HEK293 (cell line): ENCODE results near the gene POLR3E.

Source experiments
- EGR2 ChIP-seq: fragments of 450-650 bp; formaldehyde crosslinking; IDR thresholded peaks from 2 replicates; pipeline ENCODE4 v1.5.1; 2016; ENCODE audit warnings: low read depth, missing biosample characterization, missing genetic modification characterization
- GLIS1 ChIP-seq: fragments of 450-650 bp; formaldehyde crosslinking; IDR thresholded peaks from 2 replicates; pipeline ENCODE4 v1.5.1; 2016; ENCODE audit warnings: missing biosample characterization, missing genetic modification characterization
- GLIS2 ChIP-seq: fragments of 450-650 bp; formaldehyde crosslinking; IDR thresholded peaks from 2 replicates; pipeline ENCODE4 v1.5.1; 2016; ENCODE audit warnings: missing biosample characterization, missing genetic modification characterization
- KLF16 ChIP-seq: fragments of 450-650 bp; formaldehyde crosslinking; IDR thresholded peaks from 2 replicates; pipeline ENCODE4 v1.5.1; 2017; ENCODE audit warnings: missing biosample characterization, missing genetic modification characterization
- MEIS1 ChIP-seq: sonication (generic); formaldehyde crosslinking; IDR thresholded peaks from 2 replicates; pipeline ENCODE4 v1.8.1; 2022; ENCODE audit warnings: missing genetic modification reagents, mild to moderate bottlenecking, borderline replicate concordance
- OSR2 ChIP-seq: fragments of 450-650 bp; formaldehyde crosslinking; IDR thresholded peaks from 2 replicates; pipeline ENCODE4 v1.5.1; 2016; ENCODE audit warnings: missing biosample characterization, missing genetic modification characterization
- OVOL3 ChIP-seq: fragments of 450-650 bp; formaldehyde crosslinking; IDR thresholded peaks from 2 replicates; pipeline ENCODE4 v1.5.1; 2016; ENCODE audit warnings: missing biosample characterization, missing genetic modification characterization
- YY2 ChIP-seq: fragments of 450-650 bp; formaldehyde crosslinking; IDR thresholded peaks from 2 replicates; pipeline ENCODE4 v1.5.1; 2016; ENCODE audit warnings: missing biosample characterization, missing genetic modification characterization
- ZBTB10 ChIP-seq: fragments of 450-650 bp; formaldehyde crosslinking; IDR thresholded peaks from 2 replicates; pipeline ENCODE4 v1.5.1; 2016; ENCODE audit warnings: missing biosample characterization, missing genetic modification characterization
- ZBTB21 ChIP-seq: fragments of 450-650 bp; formaldehyde crosslinking; IDR thresholded peaks from 2 replicates; pipeline ENCODE4 v1.5.1; 2017; ENCODE audit warnings: missing biosample characterization, missing genetic modification characterization
- ZBTB48 ChIP-seq: fragments of 450-650 bp; formaldehyde crosslinking; IDR thresholded peaks from 2 replicates; pipeline ENCODE4 v1.5.1; 2016; ENCODE audit warnings: missing biosample characterization, missing genetic modification characterization
- ZBTB8A ChIP-seq: fragments of 450-650 bp; formaldehyde crosslinking; IDR thresholded peaks from 2 replicates; pipeline ENCODE4 v1.5.1; 2016; ENCODE audit warnings: missing biosample characterization, missing genetic modification characterization
- ZEB2 ChIP-seq: fragments of 450-650 bp; formaldehyde crosslinking; IDR thresholded peaks from 2 replicates; pipeline ENCODE4 v1.5.1; 2016; ENCODE audit warnings: missing biosample characterization, missing genetic modification characterization
- ZFP3 ChIP-seq: fragments of 450-650 bp; formaldehyde crosslinking; IDR thresholded peaks from 2 replicates; pipeline ENCODE4 v1.5.1; 2016; ENCODE audit warnings: low read depth, missing biosample characterization, missing genetic modification characterization
- ZFP37 ChIP-seq: fragments of 450-650 bp; formaldehyde crosslinking; IDR thresholded peaks from 2 replicates; pipeline ENCODE4 v1.5.1; 2016; ENCODE audit warnings: missing biosample characterization, missing genetic modification characterization
- ZNF132 ChIP-seq: fragments of 450-650 bp; formaldehyde crosslinking; IDR thresholded peaks from 2 replicates; pipeline ENCODE4 v1.5.1; 2017; ENCODE audit warnings: missing biosample characterization, missing genetic modification characterization, borderline replicate concordance
- ZNF148 ChIP-seq: fragments of 450-650 bp; formaldehyde crosslinking; IDR thresholded peaks from 2 replicates; pipeline ENCODE4 v1.5.0; 2017; ENCODE audit warnings: missing biosample characterization, missing genetic modification characterization, borderline replicate concordance
- ZNF530 ChIP-seq: fragments of 450-650 bp; formaldehyde crosslinking; IDR thresholded peaks from 2 replicates; pipeline ENCODE4 v1.5.1; 2016; ENCODE audit warnings: low read depth, missing biosample characterization, missing genetic modification characterization
- ZNF548 ChIP-seq: fragments of 450-650 bp; formaldehyde crosslinking; IDR thresholded peaks from 2 replicates; pipeline ENCODE4 v1.5.1; 2016; ENCODE audit warnings: missing biosample characterization, missing genetic modification characterization
- ZNF596 ChIP-seq: fragments of 450-650 bp; IDR thresholded peaks from 2 replicates; pipeline ENCODE4 v1.5.0; 2018; ENCODE audit warnings: missing biosample characterization, mild to moderate bottlenecking, missing genetic modification characterization, moderate library complexity
- ZNF600 ChIP-seq: fragments of 450-650 bp; formaldehyde crosslinking; IDR thresholded peaks from 2 replicates; pipeline ENCODE4 v1.5.1; 2016; ENCODE audit warnings: missing biosample characterization, missing genetic modification characterization
- ZNF843 ChIP-seq: fragments of 450-650 bp; formaldehyde crosslinking; IDR thresholded peaks from 2 replicates; pipeline ENCODE4 v1.5.1; 2016; ENCODE audit warnings: missing biosample characterization, missing genetic modification characterization
- ZSCAN4 ChIP-seq: fragments of 450-650 bp; formaldehyde crosslinking; IDR thresholded peaks from 2 replicates; pipeline ENCODE4 v1.5.1; 2017; ENCODE audit warnings: missing biosample characterization, missing genetic modification characterization
- TF ChIP-seq, protein P1 (sequence below): fragments of 450-650 bp; formaldehyde crosslinking; IDR thresholded peaks from 2 replicates; pipeline ENCODE4 v1.5.1; 2016; ENCODE audit warnings: missing biosample characterization, missing genetic modification characterization
- TF ChIP-seq, protein P2 (sequence below): sonication (generic); formaldehyde crosslinking; IDR thresholded peaks from 2 replicates; pipeline ENCODE4 v1.8.1; 2022; ENCODE audit warnings: mild to moderate bottlenecking, moderate library complexity, missing genetic modification reagents
- TF ChIP-seq, protein P3 (sequence below): fragments of 450-650 bp; formaldehyde crosslinking; IDR thresholded peaks from 2 replicates; pipeline ENCODE4 v1.5.1; 2016; ENCODE audit warnings: missing biosample characterization, missing genetic modification characterization

Gene POLR3E

GRCh38 chr16:22297114-22297870 is at the start of gene POLR3E (continued):
- TF ChIP-seq, protein P1, sequence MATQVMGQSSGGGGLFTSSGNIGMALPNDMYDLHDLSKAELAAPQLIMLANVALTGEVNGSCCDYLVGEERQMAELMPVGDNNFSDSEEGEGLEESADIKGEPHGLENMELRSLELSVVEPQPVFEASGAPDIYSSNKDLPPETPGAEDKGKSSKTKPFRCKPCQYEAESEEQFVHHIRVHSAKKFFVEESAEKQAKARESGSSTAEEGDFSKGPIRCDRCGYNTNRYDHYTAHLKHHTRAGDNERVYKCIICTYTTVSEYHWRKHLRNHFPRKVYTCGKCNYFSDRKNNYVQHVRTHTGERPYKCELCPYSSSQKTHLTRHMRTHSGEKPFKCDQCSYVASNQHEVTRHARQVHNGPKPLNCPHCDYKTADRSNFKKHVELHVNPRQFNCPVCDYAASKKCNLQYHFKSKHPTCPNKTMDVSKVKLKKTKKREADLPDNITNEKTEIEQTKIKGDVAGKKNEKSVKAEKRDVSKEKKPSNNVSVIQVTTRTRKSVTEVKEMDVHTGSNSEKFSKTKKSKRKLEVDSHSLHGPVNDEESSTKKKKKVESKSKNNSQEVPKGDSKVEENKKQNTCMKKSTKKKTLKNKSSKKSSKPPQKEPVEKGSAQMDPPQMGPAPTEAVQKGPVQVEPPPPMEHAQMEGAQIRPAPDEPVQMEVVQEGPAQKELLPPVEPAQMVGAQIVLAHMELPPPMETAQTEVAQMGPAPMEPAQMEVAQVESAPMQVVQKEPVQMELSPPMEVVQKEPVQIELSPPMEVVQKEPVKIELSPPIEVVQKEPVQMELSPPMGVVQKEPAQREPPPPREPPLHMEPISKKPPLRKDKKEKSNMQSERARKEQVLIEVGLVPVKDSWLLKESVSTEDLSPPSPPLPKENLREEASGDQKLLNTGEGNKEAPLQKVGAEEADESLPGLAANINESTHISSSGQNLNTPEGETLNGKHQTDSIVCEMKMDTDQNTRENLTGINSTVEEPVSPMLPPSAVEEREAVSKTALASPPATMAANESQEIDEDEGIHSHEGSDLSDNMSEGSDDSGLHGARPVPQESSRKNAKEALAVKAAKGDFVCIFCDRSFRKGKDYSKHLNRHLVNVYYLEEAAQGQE = peak; percentile 43; the same call in 1 of the 2 replicates
- TF ChIP-seq ZFP37 (tag by site-specific recombination) (no peak), ZEB2 (peak; percentile 92), ZNF530 (no peak), GLIS1 (tag by site-specific recombination) (peak; percentile 57; the same call in 1 of the 2 replicates), ZFP3 (no peak), ZBTB8A (tag by site-specific recombination) (peak; percentile 72), ZBTB10 (tag by site-specific recombination) (no peak), ZNF132 (tag by site-specific recombination) (no peak), ZSCAN4 (peak; percentile 62), ZNF148 (tag by site-specific recombination) (0 out of 2 replicates have a peak, but pooled peaks have one; percentile 28), ZNF548 (tag by site-specific recombination) (no peak), GLIS2 (tag by site-specific recombination) (peak; percentile 86), YY2 (tag by site-specific recombination) (peak; percentile 84), EGR2 (tag by site-specific recombination) (peak; percentile 47; the same call in 1 of the 2 replicates), MEIS1 (CRISPR knock-in tag) (peak; percentile 50; the same call in 1 of the 2 replicates), ZNF596 (0 out of 2 replicates have a peak, but pooled peaks have one; percentile 6), OSR2 (tag by site-specific recombination) (peak; percentile 34; the same call in 1 of the 2 replicates), OVOL3 (tag by site-specific recombination) (peak; percentile 67; the same call in 1 of the 2 replicates), KLF16 (tag by site-specific recombination) (peak; percentile 96), ZBTB48 (tag by site-specific recombination) (0 out of 2 replicates have a peak, but pooled peaks have one; percentile 29), ZNF843 (tag by site-specific recombination) (peak; percentile 87), ZNF600 (tag by site-specific recombination) (no peak), ZBTB21 (tag by site-specific recombination) (peak; percentile 53)
- TF ChIP-seq, protein P2, sequence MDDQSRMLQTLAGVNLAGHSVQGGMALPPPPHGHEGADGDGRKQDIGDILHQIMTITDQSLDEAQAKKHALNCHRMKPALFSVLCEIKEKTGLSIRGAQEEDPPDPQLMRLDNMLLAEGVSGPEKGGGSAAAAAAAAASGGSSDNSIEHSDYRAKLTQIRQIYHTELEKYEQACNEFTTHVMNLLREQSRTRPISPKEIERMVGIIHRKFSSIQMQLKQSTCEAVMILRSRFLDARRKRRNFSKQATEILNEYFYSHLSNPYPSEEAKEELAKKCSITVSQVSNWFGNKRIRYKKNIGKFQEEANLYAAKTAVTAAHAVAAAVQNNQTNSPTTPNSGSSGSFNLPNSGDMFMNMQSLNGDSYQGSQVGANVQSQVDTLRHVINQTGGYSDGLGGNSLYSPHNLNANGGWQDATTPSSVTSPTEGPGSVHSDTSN (CRISPR knock-in tag) = peak; percentile 87; the same call in 1 of the 2 replicates
- TF ChIP-seq, protein P3, sequence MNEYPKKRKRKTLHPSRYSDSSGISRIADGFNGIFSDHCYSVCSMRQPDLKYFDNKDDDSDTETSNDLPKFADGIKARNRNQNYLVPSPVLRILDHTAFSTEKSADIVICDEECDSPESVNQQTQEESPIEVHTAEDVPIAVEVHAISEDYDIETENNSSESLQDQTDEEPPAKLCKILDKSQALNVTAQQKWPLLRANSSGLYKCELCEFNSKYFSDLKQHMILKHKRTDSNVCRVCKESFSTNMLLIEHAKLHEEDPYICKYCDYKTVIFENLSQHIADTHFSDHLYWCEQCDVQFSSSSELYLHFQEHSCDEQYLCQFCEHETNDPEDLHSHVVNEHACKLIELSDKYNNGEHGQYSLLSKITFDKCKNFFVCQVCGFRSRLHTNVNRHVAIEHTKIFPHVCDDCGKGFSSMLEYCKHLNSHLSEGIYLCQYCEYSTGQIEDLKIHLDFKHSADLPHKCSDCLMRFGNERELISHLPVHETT (tag by site-specific recombination) = peak; percentile 94
